Breast epithelium (tissue), 3 donors: Measurements from ENCODE around the gene CITED2.

Experiments used
- CTCF ChIP-seq, 3 donors: fragments of 450-650 bp; IDR thresholded peaks; one replicate each; pipeline ENCODE4 v1.5.1; 2016 to 2017; ENCODE audit warnings: antibody characterized with exemption in 3 of 3, mild to moderate bottlenecking in 3 of 3, moderate library complexity in 3 of 3
- POLR2AphosphoS5 ChIP-seq, 3 donors: sonication (generic); formaldehyde crosslinking; IDR thresholded peaks; one replicate each; pipeline ENCODE4 v1.6.1; 2017; ENCODE audit warnings: antibody characterized with exemption in 3 of 3

DNA sequence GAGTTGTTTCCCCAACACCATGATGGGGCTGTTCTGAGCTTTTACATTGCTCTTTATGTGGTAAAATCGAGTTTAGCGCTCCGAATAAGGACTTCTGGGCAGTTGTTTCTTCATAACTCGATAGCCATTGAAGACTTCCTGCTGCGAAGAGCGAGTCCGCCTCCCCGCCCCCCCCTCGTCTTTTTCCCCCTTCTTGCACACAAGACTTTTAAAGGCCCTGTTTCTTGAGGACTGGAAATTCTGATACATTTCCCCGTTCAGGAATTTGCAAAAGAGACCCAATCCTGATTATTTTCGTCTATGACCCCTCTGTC is 1.5 kb upstream of the CITED2 start:
- TF ChIP-seq CTCF (IDR thresholded peaks at IDR 0.05) (no peak), POLR2AphosphoS5 (IDR thresholded peaks at IDR 0.05) (no peak)
